Coronary artery (tissue), 2 donors: ENCODE measurements around the gene GLTP.

Experiments used
- DNase-seq: peaks from one replicate; pipeline ENCODE4 v3.0.0-alpha.2; 2017; ENCODE audit warnings: low spot score
- H3K27ac ChIP-seq, 2 donors: fragments of 200-600 bp; sonication (generic); one replicate each; pipeline ENCODE4 v1.5.1; 2016 to 2019
- H3K4me3 ChIP-seq: fragments of 200-600 bp; sonication (generic); 2 replicates; pipeline ENCODE4 v1.5.1; 2016; ENCODE audit warnings: mild to moderate bottlenecking, moderate library complexity
- TF ChIP-seq, protein P1 (sequence below): fragments of 200-600 bp; sonication (generic); IDR thresholded peaks from one replicate; pipeline ENCODE4 v1.5.1; 2019; ENCODE audit warnings: antibody characterized with exemption

The GLTP gene

DNA sequence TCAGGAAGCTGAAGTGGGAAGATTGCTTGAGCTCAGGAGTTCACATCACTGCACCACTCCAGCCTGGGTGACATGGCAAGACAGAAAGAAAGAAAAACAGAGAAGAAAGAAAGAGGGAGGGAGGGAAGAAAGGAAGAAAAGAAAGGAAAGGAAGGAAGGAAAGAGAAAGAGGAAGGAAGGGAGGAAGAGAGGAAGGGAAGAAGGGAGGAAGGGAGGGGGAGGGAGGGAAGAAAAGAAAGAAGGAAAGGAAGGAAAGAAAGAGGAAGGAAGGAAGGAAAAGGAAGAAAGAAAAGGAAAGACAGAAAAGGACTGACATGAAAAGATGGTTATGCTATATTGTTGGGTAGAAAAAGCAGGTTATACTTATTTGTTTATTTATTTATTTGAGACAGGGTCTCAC lies 3.9 kb downstream of the GLTP start:
- Histone ChIP-seq H3K4me3 (no peak overlapping the region), H3K27ac (no peak overlapping the region)
- TF ChIP-seq, protein P1, sequence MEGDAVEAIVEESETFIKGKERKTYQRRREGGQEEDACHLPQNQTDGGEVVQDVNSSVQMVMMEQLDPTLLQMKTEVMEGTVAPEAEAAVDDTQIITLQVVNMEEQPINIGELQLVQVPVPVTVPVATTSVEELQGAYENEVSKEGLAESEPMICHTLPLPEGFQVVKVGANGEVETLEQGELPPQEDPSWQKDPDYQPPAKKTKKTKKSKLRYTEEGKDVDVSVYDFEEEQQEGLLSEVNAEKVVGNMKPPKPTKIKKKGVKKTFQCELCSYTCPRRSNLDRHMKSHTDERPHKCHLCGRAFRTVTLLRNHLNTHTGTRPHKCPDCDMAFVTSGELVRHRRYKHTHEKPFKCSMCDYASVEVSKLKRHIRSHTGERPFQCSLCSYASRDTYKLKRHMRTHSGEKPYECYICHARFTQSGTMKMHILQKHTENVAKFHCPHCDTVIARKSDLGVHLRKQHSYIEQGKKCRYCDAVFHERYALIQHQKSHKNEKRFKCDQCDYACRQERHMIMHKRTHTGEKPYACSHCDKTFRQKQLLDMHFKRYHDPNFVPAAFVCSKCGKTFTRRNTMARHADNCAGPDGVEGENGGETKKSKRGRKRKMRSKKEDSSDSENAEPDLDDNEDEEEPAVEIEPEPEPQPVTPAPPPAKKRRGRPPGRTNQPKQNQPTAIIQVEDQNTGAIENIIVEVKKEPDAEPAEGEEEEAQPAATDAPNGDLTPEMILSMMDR, result no peak
- DNase-seq, result no peak

DNA sequence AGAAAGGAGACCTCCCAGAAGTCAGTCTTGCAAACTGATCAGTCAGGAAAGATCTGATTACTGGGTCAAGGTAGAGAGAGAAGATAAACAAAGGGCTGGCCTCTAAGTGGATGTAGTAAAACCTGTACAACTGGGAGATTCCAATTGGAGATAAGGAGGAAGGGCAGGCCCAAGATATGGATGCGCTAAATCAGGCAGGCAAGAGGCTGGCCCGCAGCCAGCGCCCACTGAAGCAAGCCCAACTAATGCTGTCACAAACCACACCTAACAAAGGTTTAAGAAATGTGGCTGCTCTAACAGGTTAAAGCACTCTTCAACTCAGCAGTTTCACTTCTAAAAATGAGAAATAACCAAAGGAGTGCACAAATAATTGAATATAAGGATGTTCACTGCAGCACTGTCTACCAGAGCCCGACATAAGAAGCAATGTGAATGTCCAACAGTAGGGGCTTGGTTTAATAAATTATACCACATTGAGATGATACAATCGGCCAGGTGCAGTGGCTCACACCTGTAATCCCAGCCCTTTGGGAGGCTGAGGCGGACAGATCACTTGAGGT lies 4.7 kb downstream of the GLTP start:
- DNase-seq, result no peak
- H3K27ac ChIP-seq, result no peak overlapping the region
- H3K4me3 ChIP-seq, result no peak overlapping the region
- TF ChIP-seq, protein P1, result no peak

DNA sequence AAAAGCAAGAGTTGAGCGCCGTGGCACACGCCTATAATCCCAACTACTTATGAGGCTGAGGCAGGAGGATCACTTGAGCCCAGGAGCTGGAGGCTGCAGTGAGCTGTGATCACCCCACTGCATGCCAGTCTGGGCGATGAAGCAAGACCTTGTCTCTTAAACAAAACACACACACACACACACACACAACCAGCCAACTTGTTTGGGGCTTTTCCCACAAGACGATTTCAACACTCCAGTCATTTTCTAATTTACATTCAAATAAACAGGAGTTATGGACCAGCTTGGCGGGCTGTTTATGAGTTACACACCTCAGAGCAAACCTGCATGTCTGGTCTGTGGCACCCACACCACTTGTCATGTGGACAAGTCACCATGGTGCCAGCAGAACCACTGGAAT lies 6.7 kb downstream of the GLTP start:
- no peak for DNase-seq
- TF ChIP-seq, protein P1, result no peak
- Histone ChIP-seq H3K27ac (no peak overlapping the region), H3K4me3 (no peak overlapping the region)

DNA sequence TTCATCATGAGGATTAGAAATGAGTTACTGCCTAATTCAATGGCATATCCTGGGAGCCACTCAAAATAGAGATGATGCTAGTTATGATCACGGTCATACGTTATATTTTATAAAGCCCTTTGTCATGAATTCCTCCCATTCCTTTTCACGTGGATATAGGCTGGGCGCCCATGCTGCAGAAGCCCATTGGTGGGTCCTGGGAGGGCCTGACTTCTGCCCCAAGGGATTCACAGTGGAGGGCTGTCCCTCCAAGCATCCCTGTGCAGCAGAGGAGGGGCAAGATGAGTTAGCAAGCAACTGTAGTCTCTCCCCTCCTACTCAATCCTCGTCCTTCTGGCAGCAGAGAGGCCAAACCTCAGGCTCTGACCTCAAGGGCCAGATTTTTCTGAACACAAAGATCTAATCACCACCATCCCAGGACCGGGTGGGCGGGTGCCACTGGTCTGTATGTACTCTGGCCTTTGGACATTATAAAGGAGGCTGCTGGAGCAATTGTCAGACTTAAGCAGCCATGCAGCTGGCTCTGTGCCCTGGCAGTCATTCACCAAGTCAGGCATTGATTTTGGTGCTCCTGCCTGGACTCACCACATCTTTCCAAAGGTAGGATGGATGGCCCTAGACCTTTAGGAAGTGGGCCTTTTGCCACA lies 8.6 kb downstream of the GLTP start:
- TF ChIP-seq, protein P1, result no peak
- no peak overlapping the region for H3K4me3 ChIP-seq
- H3K27ac ChIP-seq, result no peak overlapping the region
- DNase-seq, result no peak

DNA sequence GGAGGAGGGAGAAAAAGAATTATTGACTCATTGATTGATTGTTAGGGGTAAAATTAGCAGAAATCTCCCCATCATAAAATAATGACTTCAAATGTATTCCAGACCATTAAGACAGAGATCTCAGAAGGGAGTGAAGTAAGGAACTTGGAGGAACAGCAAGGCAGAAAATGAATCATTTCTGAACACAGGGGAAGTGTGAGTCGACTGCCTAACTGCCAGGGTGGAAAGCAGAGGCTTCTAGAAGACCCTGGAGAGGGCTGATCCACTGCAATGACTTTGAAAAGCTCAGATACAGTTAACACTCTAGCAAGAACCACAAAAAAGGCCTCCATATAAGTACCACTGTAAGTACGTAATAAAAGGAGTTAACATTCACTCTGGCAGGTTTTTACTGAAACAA lies 9.7 kb downstream of the GLTP start:
- TF ChIP-seq, protein P1, result no peak
- no peak for DNase-seq
- no peak overlapping the region for H3K4me3 ChIP-seq
- no peak overlapping the region for H3K27ac ChIP-seq

DNA sequence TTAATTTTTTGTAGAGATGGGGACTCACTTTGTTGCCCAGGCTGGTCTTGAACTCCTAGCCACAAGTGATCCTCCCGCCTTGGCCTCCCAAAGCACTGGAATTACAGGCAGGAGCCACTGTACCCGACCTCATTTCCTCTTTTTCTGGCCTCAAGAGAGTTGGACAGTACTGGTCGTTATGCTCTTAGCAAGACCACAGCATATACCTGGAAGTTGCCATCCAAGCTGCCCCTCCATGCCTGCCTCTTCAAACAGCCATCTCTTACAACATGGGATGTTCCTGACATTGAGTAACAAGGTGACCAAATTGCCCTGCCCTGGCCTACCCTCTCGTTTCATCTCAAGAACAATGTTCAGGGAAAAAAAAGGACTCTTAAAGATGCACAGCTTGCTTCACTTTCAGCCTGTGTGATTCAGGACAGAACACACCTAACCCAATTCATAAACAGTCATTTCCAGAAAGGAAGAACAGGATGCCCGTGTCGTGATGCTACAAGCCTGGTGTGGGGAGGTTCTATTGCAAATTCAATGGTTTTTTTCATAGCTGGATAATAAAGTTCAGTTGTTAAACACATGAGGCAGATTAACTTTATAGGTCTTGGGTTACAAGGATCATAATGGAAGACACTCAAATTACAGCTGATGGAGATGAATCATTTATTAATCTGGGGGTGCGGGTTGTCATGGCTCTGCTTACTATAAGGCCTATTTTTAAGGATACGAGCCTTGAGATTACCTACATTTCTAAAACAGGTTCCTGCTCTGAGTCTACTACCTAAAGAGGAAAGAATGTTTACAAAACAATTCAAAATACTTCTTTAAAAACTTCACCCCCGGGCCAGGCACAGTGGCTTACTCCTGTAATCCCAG lies 11.9 kb downstream of the GLTP start:
- TF ChIP-seq, protein P1, result no peak
- no peak overlapping the region for H3K4me3 ChIP-seq
- no peak for DNase-seq
- H3K27ac ChIP-seq, result no peak overlapping the region
